HG02588 (cell line): ENCODE measurements around the gene KIN.
A peak's percentile ranks its signal among the peaks of the same experiment; 100 is the strongest.
"Not testable (repeated sequence)": the region's sequence is repeated elsewhere in the genome, so short reads cannot be mapped to it uniquely, and the experiment has no call there.

Experiments used
- ATAC-seq: cut with Tn5 transposase; IDR thresholded peaks from one replicate; pipeline ENCODE4 v1.9.1; 2021; ENCODE audit warnings: mild to moderate bottlenecking, moderate library complexity; ENCODE audit not compliant: unreplicated experiment

Gene KIN

GRCh38 chr10:7795605-7796004 lies 7.8 kb upstream of the KIN start:
- ATAC-seq: no peak

- no peak for ATAC-seq
Measured at GRCh38 chr10:7794251-7795026, 6.6 kb upstream of the KIN start.

DNA sequence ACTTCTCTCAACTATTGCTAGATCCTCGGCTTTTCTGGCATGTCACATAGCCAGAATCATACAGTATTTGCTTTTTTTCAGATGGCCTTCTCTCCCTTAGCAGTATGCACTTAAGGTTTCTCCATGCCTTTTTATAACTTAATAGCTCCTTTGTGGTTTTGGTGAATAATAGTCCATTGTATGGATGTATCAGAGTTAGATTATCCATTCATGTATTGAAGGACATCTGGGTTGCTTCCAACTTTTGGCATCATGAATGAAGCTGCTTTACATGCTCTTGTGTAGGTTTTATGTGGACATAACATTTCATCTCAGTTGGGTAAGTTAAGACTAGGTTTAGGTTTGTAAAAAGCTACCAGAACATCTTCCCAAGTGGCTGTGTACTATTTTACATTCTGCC lies 4.7 kb upstream of the KIN start:
- no peak for ATAC-seq

GRCh38 chr10:7789390-7789789 lies 1.6 kb upstream of the KIN start:
- no peak for ATAC-seq

DNA sequence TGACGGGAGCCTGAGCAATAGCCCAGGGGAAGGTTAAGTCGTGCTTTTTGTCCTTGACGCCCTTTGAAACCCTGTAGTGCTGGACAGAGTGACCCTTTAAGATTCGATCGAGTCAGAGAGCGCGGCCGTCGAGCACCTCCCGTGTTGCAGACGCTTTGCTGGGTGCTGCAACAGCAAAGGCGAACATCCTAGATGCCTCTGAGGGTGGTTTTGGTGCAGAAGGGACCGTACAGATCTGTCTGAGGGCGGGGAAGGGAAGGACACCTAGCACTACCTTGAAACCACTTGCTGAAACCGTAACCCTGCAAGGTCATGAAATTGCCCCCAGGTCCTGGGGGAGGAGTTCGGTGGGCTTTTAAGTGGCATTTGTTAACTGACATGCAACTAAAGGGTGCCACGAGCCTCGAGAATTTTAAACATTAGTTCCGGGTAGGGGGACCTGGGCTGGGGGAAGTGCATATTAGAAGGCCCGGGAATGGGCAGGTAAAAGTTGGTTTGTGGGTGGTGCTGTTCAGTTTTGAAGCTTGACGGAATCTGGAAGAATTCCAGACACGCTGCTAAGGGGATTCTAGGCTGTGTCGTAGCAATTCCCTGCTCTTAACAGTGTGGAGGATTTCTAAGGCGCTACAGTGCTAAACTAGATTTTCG lies 970 bp upstream of the KIN start:
- peak; percentile 10 for ATAC-seq

DNA sequence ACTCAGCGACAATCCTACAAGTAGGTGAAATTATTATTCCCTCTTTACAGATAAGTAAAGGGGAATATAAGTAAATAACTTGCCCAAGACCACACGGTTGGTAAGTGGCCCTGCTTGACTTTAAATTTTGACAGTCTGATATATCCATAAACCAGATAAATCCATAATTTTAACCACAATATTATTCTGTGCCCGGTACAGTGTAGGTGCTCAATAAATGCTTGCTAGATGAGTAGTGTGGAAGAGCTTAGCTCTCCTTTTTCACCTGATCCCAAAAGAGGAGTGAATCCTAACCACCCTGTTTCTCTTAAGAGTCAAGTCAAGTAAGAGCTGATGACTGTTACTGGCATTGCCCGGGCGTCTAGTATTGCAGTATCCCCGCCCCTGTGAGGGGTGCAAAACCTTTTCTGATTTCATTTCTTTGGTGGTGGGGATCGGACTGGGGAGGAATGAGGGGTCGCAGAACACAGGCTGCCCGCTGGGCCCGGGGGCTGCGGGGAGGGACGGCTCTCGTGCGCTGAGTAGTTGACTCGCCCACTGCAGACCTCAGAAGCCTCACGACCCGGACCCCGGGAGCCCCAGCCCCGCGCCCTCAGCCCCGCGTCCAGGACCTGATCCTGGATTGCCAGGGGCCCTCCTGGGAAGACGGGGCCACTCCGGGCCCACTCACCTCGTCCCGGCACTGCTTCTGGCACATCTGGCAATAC lies 490 bp downstream of the KIN start:
- ATAC-seq: peak; percentile 16

DNA sequence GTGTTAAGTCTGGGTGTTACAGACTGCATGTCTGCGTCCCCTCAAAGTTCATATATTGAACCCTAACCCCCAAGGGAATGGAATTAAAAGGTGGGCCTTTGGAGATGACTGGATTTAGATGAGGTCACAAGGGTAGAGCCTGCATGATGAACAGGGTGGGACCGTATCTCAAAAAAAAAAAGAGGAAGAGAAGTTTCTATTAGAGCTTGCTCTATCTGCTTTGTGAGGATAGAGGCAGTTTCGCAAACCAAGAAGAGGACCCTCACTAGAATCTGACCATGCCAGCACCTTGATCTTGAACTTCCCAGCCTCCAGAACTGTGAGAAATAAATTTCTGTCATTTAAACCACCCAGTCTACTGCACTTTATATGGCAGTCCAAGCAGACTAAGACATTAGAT lies 1.4 kb downstream of the KIN start:
- no peak for ATAC-seq

- not testable (repeated sequence) for ATAC-seq
Measured at GRCh38 chr10:7782194-7782593, 5.6 kb downstream of the KIN start.

DNA sequence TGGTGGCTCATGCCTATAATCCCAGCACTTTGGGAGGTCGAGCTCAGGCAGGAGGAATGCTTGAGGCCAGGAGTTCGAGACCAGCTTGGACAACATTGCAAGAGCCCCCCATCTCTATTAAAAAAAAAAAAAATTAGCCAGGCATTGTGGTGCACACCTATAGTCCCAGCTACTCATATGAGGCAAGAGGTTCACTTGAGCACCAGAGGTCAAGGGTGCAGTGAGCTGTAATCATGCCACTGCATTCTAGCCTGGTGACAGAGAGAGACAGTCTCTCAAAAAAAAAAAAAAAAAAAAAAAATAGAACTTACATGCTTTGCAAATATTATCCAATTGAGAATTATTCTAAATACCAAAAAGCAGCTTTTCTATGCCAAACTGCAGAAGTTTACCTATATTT lies 11.0 kb downstream of the KIN start:
- ATAC-seq: no peak

- ATAC-seq: no peak
Measured at GRCh38 chr10:7773845-7774801, 13.7 kb downstream of the KIN start.

GRCh38 chr10:7768417-7768816 lies 19.4 kb downstream of the KIN start:
- ATAC-seq: no peak

- ATAC-seq: no peak
Measured at GRCh38 chr10:7767209-7767608, 20.6 kb downstream of the KIN start.

DNA sequence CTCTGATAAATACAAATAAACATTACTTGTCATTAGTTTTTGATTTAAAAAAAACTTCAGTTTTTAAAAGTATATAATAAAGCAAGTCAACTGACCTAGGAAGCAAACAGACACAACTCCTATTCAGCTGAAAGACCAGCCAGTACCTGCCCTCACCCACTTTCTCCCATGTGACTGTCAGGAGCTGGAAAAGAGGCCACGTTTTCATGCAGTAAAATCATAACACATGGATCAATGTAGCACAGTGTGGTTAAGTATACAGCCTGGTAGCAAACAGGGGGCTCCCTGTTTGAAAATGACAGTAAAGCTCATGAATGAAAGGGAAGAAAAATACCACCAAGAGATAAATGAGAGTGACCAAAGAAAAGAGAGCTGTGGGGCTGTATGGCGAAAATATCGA lies 21.6 kb downstream of the KIN start:
- ATAC-seq: no peak

DNA sequence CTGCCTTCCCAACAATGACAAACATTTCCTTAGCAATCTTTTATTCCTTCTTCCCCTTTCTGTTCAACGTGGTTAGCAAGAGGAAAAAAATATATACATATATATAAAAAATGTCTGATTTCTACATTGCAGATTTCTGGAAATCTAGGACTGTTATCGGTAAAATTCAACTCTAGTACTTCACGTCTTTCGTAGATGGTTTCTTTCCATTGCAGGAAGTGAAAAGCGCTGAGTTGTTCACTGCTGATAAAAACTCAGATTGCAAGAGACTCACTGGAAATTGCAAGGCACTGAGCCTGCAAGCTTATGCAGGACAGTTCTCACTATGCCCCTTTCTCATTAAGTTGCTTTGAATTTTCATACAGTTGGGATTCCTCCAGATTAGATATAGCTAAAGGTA lies 23.9 kb downstream of the KIN start:
- no peak for ATAC-seq

GRCh38 chr10:7756360-7756992 lies 31.3 kb downstream of the KIN start:
- no peak for ATAC-seq

DNA sequence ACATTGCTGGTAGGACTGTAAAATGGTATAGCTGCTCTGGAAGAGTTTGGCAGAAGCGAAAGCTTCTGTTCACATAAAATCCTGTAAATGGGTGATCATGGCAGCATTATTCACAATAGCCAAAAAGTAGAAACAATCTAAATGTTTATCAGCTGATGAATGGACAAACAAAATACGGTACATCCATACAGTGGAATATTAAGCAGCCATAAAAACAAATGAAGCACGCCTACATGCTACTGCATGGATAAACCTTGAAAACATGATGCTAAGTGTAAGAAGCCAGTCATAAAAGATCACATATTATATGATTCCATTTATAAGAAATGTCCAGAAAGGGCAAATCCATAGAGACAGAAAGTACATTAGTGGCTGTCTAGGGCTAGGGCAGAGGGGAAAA lies 32.7 kb downstream of the KIN start:
- ATAC-seq: no peak

DNA sequence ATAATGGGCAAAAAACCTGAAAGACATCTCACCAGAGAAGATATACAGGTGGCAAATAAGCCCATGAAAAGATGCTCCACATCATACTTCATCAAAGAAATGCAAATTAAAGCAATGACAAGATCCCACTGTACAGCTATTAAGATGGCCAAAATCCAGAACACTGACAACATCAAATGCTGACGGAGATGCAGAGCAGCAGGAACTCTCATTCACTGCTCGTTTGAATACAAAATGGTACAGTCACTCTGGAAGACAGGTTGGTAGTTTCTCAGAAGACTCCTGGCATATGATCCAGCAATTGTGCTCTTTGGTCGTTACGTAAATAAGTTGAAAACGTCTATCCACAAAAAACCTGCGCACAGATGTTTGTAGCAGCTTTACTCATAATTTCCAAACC lies 35.5 kb downstream of the KIN start:
- ATAC-seq: no peak

DNA sequence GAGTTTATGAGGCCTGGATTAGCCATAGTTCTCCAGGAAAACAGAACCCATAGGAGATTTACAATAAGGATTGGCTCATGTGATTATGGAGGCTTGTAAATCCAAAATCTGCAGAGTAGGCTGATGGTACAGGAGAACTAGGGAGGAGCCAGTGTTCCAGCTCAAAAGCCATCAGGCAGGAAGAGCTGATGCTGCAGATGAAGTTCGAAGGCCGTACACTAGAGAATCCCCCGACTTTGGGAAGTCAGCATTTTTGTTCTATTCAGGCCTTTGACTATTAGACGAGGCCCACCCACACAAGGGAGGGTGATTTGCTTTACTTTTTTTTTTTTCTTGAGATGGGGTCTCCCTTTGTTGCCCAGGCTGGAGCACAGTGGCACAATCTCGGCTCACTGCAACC lies 37.6 kb downstream of the KIN start:
- no peak for ATAC-seq

DNA sequence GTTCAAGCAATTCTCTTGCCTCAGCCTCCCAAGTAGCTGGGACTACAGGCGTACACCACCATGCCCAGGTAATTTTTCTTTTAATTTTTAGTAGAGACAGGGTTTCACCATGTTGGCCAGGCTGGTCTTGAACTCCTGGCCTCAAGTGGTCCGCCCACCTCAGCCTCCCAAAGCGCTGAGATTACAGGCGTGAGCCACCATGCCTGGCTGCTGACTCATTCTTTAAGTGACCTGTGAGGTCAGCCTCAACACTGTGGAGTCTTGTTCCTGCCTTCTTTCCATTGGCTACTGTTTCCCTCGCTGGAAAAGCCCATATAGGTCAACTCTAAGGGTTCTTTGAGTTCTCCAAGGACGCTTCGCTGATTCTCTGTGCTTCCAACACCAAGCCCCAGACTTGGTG lies 39.2 kb downstream of the KIN start:
- ATAC-seq: not testable (repeated sequence)

DNA sequence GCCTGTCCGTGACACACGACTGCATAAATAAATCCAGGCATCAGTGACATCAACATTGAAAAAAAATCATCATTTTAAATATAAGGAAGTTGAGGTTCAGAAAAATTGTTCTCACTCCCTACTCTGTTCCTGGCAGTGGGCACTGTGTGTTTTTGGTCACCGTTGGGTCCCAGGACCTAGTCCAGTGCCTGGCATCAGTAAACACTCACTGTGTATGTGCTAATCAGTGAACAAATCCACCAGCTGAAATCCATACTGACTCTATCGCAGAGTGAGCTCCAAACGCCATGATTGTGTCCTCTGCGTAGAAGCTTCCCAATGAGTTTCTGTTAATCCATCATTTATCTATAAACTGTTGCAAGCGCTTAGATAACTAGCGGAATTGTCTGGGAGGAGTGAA lies 43.5 kb downstream of the KIN start:
- ATAC-seq: no peak
